ENCODE data around the gene AGAP1. TPM values are rescaled to one million over a fixed set of nuclear protein-coding genes. Genes with fewer than 3 reads are reported as not detected.

Gene AGAP1
- total RNA-seq, 1 donor from 2014 or later, result 44.7 TPM

- DNase-seq (ENCODE audit: low spot score), result no peak
Observed at GRCh38 chr2:235486729-235487128, 7.1 kb upstream of the AGAP1 start.

GRCh38 chr2:235489897-235490296 lies 3.9 kb upstream of the AGAP1 start:
- no peak for DNase-seq (ENCODE audit: low spot score)

GRCh38 chr2:235492850-235493344 lies 946 bp upstream of the AGAP1 start:
- DNase-seq (ENCODE audit: low spot score), result no peak

GRCh38 chr2:235493402-235493774 lies 455 bp upstream of the AGAP1 start:
- DNase-seq (ENCODE audit: low spot score), result no peak

- DNase-seq (ENCODE audit: low spot score), result no peak
Observed at GRCh38 chr2:235494716-235495372, 1.0 kb downstream of the AGAP1 start.

GRCh38 chr2:235495373-235496238 lies 1.8 kb downstream of the AGAP1 start:
- no peak for DNase-seq (ENCODE audit: low spot score)

- DNase-seq (ENCODE audit: low spot score), result no peak
Observed at GRCh38 chr2:235496239-235496621, 2.4 kb downstream of the AGAP1 start.

GRCh38 chr2:235497096-235497495 lies 3.3 kb downstream of the AGAP1 start:
- no peak for DNase-seq (ENCODE audit: low spot score)

GRCh38 chr2:235498541-235498940 lies 4.7 kb downstream of the AGAP1 start:
- no peak for DNase-seq (ENCODE audit: low spot score)

- no peak for DNase-seq (ENCODE audit: low spot score)
Observed at GRCh38 chr2:235498946-235499812, 5.3 kb downstream of the AGAP1 start.

- DNase-seq (ENCODE audit: low spot score), result no peak
Observed at GRCh38 chr2:235500110-235500760, 6.4 kb downstream of the AGAP1 start.

GRCh38 chr2:235500761-235501672 lies 7.2 kb downstream of the AGAP1 start:
- no peak for DNase-seq (ENCODE audit: low spot score)

GRCh38 chr2:235501673-235502031 lies 7.8 kb downstream of the AGAP1 start:
- DNase-seq (ENCODE audit: low spot score), result no peak

- no peak for DNase-seq (ENCODE audit: low spot score)
Observed at GRCh38 chr2:235502336-235502735, 8.5 kb downstream of the AGAP1 start.

- DNase-seq (ENCODE audit: low spot score), result no peak
Observed at GRCh38 chr2:235504441-235505180, 10.8 kb downstream of the AGAP1 start.

- peak; percentile 42 for DNase-seq (ENCODE audit: low spot score)
Observed at GRCh38 chr2:235505181-235505741, 11.4 kb downstream of the AGAP1 start.

- no peak for DNase-seq (ENCODE audit: low spot score)
Observed at GRCh38 chr2:235506291-235506996, 12.6 kb downstream of the AGAP1 start.

GRCh38 chr2:235506997-235507615 lies 13.3 kb downstream of the AGAP1 start:
- no peak for DNase-seq (ENCODE audit: low spot score)

All from mucosa of gallbladder (tissue), 1 donor.